ENCODE data around the gene TRNP1.
"Not testable (repeated sequence)": the region's sequence is repeated elsewhere in the genome, so short reads cannot be mapped to it uniquely, and the experiment has no call there.

TRNP1 gene

DNA sequence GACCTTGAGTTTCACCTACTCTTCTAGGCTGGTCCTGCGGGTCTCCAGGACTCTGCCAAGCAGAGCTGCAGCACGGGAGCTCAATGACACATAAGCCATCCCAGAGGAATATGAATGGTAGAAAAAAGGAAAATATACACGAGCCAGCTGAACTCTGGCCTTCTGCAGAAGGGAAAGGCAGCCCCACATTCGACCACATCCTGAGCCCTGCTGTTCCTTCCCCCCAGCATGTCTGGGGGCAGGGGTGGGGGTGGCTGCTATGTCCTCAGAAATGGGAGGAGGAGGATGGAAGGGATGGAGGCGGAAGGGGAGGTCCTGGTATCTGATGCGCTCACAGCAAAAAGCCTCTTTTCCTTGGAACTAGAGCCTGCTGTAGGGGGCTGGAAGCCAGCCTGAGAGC, 21.1 kb upstream of the TRNP1 start:
- in situ Hi-C loops (cut with MboI; ENCODE audit: low sequenced_read_pairs), result no loop called here

GRCh38 chr1:26972821-26973220, 20.7 kb upstream of the TRNP1 start:
- in situ Hi-C loops (cut with MboI; ENCODE audit: low sequenced_read_pairs), result no loop called here

- in situ Hi-C loops (cut with MboI; ENCODE audit: low sequenced_read_pairs), result no loop called here
Observed at GRCh38 chr1:26976621-26977510, 16.6 kb upstream of the TRNP1 start.

- in situ Hi-C loops (cut with MboI; ENCODE audit: low sequenced_read_pairs), result no loop called here
Observed at GRCh38 chr1:26978901-26979300, 14.6 kb upstream of the TRNP1 start.

DNA sequence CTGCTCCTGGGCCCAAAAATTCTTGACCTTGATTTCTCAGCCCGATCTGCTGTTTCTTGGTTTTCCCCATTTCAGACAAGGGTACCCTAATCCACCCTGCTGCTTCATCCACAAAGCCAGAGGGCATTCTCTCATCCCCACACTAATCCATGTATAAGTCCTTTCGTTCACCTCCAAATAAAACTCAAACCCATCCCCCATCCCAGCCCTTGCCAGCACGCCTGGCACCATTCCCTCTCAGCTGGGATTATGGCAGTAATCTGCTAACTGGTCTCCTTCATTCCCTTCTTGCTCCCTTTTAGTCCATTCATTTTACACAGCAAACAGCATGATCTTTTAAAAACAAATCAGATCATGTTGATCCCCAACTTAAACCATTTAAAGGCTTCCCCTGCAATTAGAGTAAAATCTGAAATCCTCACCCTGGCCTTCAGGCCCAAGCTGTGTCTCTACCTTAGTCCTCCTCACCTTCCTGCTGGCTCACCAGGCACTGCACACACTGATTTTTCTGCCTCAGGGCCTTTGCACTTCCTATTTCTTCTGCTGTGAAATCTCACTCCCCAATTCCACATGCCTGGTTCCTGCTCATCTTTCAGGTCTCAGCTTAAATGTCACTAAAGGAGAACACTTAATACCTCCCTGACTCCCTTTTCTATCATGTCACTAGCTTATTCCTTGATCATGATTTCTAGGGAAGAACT, 12.2 kb upstream of the TRNP1 start:
- in situ Hi-C loops (cut with MboI; ENCODE audit: low sequenced_read_pairs), result no loop called here

DNA sequence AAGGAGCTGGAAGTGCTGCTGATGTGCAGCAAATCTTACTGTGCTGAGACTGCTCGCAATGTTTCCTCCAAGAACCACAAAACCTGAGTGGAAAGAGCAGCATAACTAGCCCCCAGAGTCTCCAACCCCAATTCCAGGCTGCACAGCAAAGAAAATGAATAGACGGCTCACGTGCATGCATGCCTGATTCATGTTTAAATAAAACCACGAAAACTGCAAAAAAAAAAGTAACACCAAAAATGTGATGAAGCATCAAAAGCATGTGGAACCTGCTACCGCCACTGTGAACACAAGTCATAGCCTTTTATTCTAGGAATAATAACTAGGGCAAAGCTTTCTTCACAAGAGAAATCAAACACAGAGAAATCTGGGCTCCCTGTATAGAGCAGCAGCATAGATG, 9.6 kb upstream of the TRNP1 start:
- in situ Hi-C loops (cut with MboI; ENCODE audit: low sequenced_read_pairs), result no loop called here

GRCh38 chr1:26984291-26984690, 9.2 kb upstream of the TRNP1 start:
- in situ Hi-C loops (cut with MboI; ENCODE audit: low sequenced_read_pairs), result no loop called here

GRCh38 chr1:26986658-26987057, 6.8 kb upstream of the TRNP1 start:
- in situ Hi-C loops (cut with MboI; ENCODE audit: low sequenced_read_pairs), result no loop called here

GRCh38 chr1:26989403-26990109, 3.9 kb upstream of the TRNP1 start:
- in situ Hi-C loops (cut with MboI; ENCODE audit: low sequenced_read_pairs), result not testable (repeated sequence)

DNA sequence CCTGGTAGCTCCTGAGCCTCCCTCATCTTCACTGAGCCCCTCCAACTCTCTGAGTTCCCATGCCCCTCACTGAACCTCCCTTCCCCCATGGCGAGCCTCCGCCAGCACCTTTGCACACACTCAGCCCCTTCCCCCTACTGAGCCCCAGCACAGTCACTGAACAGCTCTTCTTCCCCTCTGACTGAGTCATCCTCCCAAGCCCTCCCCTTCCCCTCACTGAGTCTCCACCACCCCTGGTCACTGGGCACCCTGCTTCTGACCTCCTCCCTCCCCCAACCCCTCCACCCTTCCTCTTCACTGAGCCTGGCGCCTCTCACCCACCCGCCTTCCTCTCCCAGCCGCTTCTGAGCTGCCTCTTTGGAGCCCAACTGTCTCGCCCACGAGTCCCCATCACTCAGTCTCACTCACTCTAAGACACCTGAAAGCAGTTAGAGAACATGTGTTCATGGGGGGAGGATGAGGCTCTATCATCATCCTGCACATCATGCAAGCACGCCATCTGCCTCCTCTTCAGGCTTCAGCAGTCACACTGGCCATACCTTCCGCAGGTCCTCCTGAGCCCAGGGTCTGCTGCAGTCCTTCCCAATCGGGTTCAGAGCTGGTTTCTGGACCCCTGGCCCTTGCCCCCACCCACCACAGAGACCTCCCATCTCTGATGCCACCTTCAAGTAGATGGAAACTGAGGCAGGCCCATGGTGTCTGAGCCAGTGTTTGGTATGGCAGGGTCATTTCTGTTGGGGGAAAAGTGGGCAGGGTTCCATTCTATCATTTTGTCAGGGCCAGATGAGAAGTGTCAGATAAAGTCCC, 2.0 kb upstream of the TRNP1 start:
- in situ Hi-C loops (cut with MboI; ENCODE audit: low sequenced_read_pairs), result no loop called here

- in situ Hi-C loops (cut with MboI; ENCODE audit: low sequenced_read_pairs), result no loop called here
Observed at GRCh38 chr1:26994020-26994786, 711 bp downstream of the TRNP1 start.

- in situ Hi-C loops (cut with MboI; ENCODE audit: low sequenced_read_pairs), result no loop called here
Observed at GRCh38 chr1:26994787-26995517, 1.5 kb downstream of the TRNP1 start.

DNA sequence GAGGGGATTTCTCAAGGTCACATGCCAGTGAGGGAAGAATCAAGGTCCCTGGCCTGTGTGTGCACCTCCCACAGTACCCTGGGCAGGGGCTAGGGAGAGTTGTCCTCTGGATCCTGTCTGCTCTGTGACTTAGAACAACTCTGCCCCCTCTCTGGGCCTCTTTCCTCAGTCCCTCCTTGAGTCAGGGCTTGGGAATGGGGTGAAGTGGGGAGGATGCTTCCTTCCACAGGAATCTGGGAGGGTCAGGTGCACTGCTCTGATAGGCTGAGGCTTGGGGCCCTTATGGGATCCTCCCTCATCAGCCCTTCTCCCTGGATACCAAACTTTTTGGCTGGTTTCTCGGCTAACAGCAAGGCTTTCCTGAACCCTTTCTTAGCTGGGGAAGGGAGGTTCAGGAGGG, 2.5 kb downstream of the TRNP1 start:
- in situ Hi-C loops (cut with MboI; ENCODE audit: low sequenced_read_pairs), result no loop called here

DNA sequence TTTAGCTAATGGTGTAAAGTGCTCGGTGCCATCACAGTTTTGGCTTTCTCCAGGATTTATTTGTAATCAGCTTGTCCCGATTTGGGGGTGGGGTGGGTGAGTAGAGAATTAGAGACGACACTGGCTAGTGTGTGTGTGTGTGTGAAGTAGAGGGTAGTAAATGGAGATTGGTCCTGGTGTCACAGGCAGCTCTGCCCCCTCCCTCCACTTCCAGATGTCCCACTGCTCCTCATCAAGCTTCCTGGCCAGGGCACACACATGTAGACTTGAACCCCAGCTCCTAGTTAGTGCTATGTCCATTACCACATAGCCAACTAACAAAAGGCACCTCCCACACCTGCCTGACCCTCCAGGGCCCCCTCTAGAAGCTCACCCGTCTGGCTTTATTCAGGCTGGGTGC, 3.2 kb downstream of the TRNP1 start:
- in situ Hi-C loops (cut with MboI; ENCODE audit: low sequenced_read_pairs), result no loop called here

- in situ Hi-C loops (cut with MboI; ENCODE audit: low sequenced_read_pairs), result no loop called here
Observed at GRCh38 chr1:26998429-26999300, 5.2 kb downstream of the TRNP1 start.

- in situ Hi-C loops (cut with MboI; ENCODE audit: low sequenced_read_pairs), result no loop called here
Observed at GRCh38 chr1:26999440-26999987, 6.0 kb downstream of the TRNP1 start.

- in situ Hi-C loops (cut with MboI; ENCODE audit: low sequenced_read_pairs), result no loop called here
Observed at GRCh38 chr1:27000090-27000816, 6.8 kb downstream of the TRNP1 start.
